Tibial artery (tissue), 4 donors: ENCODE results near the gene ZNF688.
"Not testable (repeated sequence)": the region's sequence is repeated elsewhere in the genome, so short reads cannot be mapped to it uniquely, and the experiment has no call there.

ENCODE experiments used
- DNase-seq, 2 donors: peaks; one replicate each; pipeline ENCODE4 v3.0.0-alpha.2; 2019
- H3K27ac ChIP-seq, 2 donors: fragments of 200-600 bp; sonication (generic) in 1 of 2; 1 replicate in 1 of 2; 2 replicates in 1 of 2; pipeline ENCODE4 v1.5.1; 2018 to 2019; ENCODE audit warnings: mild to moderate bottlenecking in 1 of 2
- H3K27me3 ChIP-seq, 2 donors: fragments of 200-600 bp; sonication (generic) in 1 of 2; one replicate each; pipeline versions ENCODE4 v1.5.1 to v1.6.0; 2016 to 2019
- H3K36me3 ChIP-seq, 3 donors: fragments of 200-600 bp; sonication (generic) in 2 of 3; one replicate each; pipeline ENCODE4 v1.5.1; 2016 to 2019; ENCODE audit warnings: mild to moderate bottlenecking in 2 of 3
- H3K4me1 ChIP-seq, 4 donors: fragments of 200-600 bp; sonication (generic) in 2 of 4; 1 replicate in 3 of 4; 2 replicates in 1 of 4; pipeline ENCODE4 v1.5.1; 2016 to 2019
- H3K4me3 ChIP-seq, 2 donors: fragments of 200-600 bp; sonication (generic) in 1 of 2; 1 replicate in 1 of 2; 2 replicates in 1 of 2; pipeline ENCODE4 v1.5.1; 2018 to 2019; ENCODE audit warnings: mild to moderate bottlenecking in 2 of 2
- H3K9me3 ChIP-seq, 3 donors: fragments of 200-600 bp; sonication (generic) in 1 of 3; one replicate each; pipeline ENCODE4 v1.5.1; 2016 to 2019
- CTCF ChIP-seq, 2 experiments: fragments of 200-600 bp in 1 of 2; fragments of 450-650 bp in 1 of 2; IDR thresholded peaks; one replicate each; pipeline ENCODE4 v1.5.1; 2017 to 2019; ENCODE audit warnings: antibody characterized with exemption in 2 of 2, mild to moderate bottlenecking in 1 of 2, moderate library complexity in 1 of 2
- intact Hi-C: fragments of 100-400 bp; cut with DNase I; formaldehyde crosslinking; loops from one replicate; pipeline ENCODE4 v1.15.0; 2023; ENCODE audit warnings: low total_unique reads

ZNF688 gene

GRCh38 chr16:30524575-30525568, 46.6 kb downstream of the ZNF688 start:
- DNase-seq: no peak
- Histone ChIP-seq H3K4me3 (no peak overlapping the region), H3K36me3 (peaks cover 0 to 11% (median 7%) of the 10 kb centered on the region in 3 donors), H3K4me1 (peaks cover 0 to 32% (median 13%) of the 10 kb centered on the region in 4 donors), H3K9me3 (no peaks in the 10 kb centered on the region), H3K27ac (no peak overlapping the region), H3K27me3 (no peaks in the 10 kb centered on the region)
- intact Hi-C loops: loop anchor here (5.0 kb wide), 1 partner anchor 78 kb away; the partner anchor contains the start of gene SEPHS2
- no peak for TF ChIP-seq CTCF (IDR thresholded peaks at IDR 0.05)

- intact Hi-C loops: no loop called here
These were observed 47.5 kb downstream of the ZNF688 start for GRCh38 chr16:30523768-30524574.

GRCh38 chr16:30522702-30523463, 48.6 kb downstream of the ZNF688 start:
- H3K4me3 ChIP-seq, H3K27ac ChIP-seq, H3K9me3 ChIP-seq, DNase-seq, H3K27me3 ChIP-seq, intact Hi-C loops: not testable (repeated sequence)
- Histone ChIP-seq H3K4me1 (peaks cover 0 to 21% (median 8%) of the 10 kb centered on the region in 4 donors), H3K36me3 (peaks cover 0 to 11% (median 7%) of the 10 kb centered on the region in 3 donors)

More at GRCh38 chr16:30523768-30524574, 47.5 kb downstream of the ZNF688 start:
- peaks cover 0 to 27% (median 13%) of the 10 kb centered on the region in 4 donors for H3K4me1 ChIP-seq
- H3K9me3 ChIP-seq: no peaks in the 10 kb centered on the region
- peaks cover 0 to 11% (median 7%) of the 10 kb centered on the region in 3 donors for H3K36me3 ChIP-seq
- no peak overlapping the region for H3K4me3 ChIP-seq
- TF ChIP-seq CTCF (IDR thresholded peaks at IDR 0.05): no peak
- no peaks in the 10 kb centered on the region for H3K27me3 ChIP-seq
- DNase-seq: no peak
- H3K27ac ChIP-seq: no peak overlapping the region

GRCh38 chr16:30521873-30522641, 49.5 kb downstream of the ZNF688 start:
- TF ChIP-seq CTCF (IDR thresholded peaks at IDR 0.05): no peak
- no peak for DNase-seq
- Histone ChIP-seq H3K4me3 (no peak overlapping the region), H3K36me3 (peaks cover 0 to 11% (median 7%) of the 10 kb centered on the region in 3 donors), H3K27me3 (peaks cover 0 to 4% of the 10 kb centered on the region in 2 donors), H3K4me1 (peaks cover 0 to 17% (median 4%) of the 10 kb centered on the region in 4 donors), H3K9me3 (no peaks in the 10 kb centered on the region), H3K27ac (no peak overlapping the region)
- intact Hi-C loops: no loop called here

- no peak for DNase-seq
- Histone ChIP-seq H3K36me3 (peaks cover 0 to 11% (median 7%) of the 10 kb centered on the region in 3 donors), H3K4me3 (no peak overlapping the region), H3K4me1 (peaks cover 0 to 17% (median 4%) of the 10 kb centered on the region in 4 donors), H3K9me3 (no peaks in the 10 kb centered on the region), H3K27ac (no peak overlapping the region), H3K27me3 (peaks cover 0 to 7% of the 10 kb centered on the region in 2 donors)
- intact Hi-C loops: no loop called here
- no peak for TF ChIP-seq CTCF (IDR thresholded peaks at IDR 0.05)
These were observed 50.0 kb downstream of the ZNF688 start for GRCh38 chr16:30521476-30521872.
